Measurements from ENCODE around the gene DEF6.
A peak's percentile ranks its signal among the peaks of the same experiment; 100 is the strongest.

The DEF6 gene, protein sequence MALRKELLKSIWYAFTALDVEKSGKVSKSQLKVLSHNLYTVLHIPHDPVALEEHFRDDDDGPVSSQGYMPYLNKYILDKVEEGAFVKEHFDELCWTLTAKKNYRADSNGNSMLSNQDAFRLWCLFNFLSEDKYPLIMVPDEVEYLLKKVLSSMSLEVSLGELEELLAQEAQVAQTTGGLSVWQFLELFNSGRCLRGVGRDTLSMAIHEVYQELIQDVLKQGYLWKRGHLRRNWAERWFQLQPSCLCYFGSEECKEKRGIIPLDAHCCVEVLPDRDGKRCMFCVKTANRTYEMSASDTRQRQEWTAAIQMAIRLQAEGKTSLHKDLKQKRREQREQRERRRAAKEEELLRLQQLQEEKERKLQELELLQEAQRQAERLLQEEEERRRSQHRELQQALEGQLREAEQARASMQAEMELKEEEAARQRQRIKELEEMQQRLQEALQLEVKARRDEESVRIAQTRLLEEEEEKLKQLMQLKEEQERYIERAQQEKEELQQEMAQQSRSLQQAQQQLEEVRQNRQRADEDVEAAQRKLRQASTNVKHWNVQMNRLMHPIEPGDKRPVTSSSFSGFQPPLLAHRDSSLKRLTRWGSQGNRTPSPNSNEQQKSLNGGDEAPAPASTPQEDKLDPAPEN

DNA sequence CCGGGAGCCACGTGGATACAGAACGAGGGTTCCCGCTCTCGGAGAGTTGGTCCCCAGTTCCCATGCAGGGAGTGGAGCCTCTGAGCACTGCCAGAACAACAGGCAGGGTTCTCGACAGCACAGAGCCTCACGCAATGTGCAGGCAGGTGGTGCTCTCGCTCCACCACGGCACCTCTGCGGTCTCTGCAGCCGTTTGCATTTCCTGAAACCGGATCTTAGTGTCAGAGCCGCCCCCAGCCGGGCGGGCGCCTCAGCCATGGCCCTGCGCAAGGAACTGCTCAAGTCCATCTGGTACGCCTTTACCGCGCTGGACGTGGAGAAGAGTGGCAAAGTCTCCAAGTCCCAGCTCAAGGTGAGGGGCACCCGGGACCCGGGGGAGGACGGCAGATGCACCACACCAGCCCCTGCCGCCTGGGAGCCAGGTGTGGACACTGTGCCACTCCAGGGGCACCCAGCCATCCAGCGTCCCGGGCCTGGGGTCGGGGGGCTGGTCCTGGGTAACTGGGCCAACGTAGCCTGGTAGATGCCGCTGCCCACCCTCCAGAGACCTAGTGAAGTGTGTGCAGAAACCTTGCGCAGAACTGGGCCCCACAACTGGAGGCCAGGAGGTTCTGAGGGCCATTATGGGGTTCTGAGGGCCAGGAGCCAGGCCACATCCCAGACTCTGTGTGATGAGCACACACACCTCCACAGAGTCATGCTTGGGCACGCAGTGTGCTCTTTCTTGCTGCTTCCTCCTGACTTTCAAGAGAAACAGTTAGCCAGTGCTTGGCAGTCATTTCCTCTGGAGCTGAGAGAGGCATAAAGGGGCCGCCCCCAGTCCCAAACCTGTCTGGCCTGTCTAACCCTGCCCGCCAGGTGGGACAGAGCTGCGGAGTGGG, at the start of gene DEF6:
TSS of gene DEF6 (plus strand) at position 218 of the 881 bp plus-strand sequence. CDS start at position 257, 39 bp downstream.
- DNase-seq = peak; percentile 97

DNA sequence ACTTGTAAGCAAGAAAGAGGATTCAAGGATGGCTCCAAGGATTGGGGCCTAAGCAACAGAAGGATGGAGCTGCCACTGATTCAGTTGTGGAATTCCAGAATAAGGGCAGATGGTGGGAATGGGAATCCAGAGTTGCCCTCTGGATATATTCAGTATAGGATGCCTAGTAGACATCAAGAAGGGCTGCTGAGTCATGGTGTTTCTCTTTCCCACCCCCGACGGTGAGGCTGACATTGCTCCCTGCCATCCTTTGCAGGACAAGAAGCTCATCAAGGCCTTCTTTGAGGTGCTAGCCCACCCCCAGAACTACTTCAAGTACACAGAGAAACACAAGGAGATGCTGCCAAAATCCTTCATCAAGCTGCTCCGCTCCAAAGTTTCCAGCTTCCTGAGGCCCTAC, 49.3 kb upstream of the DEF6 start:
- peak; percentile 41 for DNase-seq

DNA sequence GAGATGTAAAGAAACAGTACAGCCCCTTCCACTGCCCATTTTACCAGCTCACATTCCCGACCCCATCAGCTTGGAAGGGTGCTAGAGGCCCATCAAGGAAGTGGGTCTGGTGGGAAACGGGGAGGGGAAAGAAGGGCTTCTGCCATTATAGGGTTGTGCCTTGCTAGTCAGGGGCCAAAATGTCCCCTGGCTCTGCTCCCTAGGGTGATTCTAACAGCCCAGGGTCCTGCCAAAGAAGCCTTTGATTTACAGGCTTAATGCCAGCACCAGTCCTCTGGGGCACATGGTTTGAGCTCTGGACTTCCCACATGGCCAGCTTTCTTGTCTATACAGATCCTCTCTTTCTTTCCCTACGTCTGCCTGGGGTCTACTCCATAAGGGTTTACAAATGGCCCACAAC, 48.7 kb upstream of the DEF6 start:
- DNase-seq = no peak

DNA sequence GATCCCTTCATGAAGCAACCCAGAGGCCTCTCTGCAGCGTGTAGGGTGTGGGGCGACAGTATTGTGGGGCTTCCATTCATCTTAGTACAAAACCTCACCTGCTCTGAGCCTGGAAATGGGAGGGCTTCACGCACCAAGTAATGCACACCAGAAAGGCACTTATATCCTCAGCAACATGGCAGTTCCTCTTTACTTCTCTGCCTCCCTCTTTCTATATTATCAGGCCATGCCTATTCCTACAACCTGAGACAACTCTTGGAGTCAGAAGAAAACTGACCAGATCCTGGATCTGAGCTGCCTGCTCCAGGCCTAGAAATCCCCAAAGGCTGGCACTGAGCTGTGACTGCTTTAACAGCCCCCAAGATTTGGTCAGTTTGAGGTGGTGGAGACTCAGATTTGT, 45.7 kb upstream of the DEF6 start:
- no peak for DNase-seq

DNA sequence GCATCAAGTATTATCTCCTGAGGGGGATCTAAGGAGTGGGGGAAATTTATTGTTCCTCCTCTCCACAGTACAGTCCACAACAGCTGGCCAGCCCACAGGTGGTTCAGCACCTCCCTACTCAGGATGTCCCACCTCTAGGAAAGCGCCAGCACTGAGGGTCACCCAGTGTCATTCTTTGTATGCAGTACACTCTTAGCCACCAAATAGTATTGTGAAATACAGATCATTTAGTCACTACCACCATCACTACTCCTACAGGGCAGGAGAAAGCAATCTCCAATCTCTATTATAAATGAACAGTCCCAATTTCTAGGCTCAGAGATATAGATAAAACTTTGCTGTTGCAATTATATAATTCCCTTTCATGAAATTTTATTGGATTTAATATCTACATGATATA, 44.4 kb upstream of the DEF6 start:
- DNase-seq = no peak

DNA sequence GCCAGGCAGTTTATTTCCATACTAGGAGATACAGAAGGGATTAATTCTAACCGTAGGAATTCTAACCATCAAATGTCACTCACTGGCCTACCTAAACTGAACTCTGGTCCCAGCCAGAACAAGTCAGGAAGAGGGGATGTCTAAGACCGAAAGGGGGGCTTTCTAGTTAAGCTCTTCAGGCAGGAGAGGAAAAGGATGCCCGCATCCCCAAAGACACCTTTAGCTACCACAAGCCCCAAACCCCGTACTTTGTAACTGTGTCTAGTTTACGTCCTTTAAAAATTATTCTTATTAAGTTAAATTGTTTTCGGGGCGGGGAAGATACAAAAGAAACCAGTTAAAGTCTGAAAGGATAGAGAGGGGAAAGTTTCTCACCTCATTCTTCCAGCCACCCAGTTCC, 39.3 kb upstream of the DEF6 start:
- DNase-seq = no peak

DNA sequence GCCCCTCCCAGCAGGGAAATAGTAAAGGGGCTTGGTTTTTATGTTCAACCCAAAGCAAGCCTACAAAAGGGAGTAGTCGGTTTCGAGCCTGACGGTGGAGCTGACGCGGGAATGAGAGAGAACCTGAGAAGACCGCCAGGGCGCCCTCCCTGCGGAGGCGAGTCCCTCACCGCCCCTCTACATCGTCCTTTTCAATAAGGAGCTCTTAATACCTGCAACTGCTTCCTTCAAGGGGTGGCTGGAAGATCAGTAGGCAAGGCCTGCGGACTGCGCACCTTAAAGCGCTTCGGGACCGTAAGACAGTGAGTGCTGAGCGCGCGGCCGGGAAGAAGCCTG, 38.8 kb upstream of the DEF6 start:
- no peak for DNase-seq

DNA sequence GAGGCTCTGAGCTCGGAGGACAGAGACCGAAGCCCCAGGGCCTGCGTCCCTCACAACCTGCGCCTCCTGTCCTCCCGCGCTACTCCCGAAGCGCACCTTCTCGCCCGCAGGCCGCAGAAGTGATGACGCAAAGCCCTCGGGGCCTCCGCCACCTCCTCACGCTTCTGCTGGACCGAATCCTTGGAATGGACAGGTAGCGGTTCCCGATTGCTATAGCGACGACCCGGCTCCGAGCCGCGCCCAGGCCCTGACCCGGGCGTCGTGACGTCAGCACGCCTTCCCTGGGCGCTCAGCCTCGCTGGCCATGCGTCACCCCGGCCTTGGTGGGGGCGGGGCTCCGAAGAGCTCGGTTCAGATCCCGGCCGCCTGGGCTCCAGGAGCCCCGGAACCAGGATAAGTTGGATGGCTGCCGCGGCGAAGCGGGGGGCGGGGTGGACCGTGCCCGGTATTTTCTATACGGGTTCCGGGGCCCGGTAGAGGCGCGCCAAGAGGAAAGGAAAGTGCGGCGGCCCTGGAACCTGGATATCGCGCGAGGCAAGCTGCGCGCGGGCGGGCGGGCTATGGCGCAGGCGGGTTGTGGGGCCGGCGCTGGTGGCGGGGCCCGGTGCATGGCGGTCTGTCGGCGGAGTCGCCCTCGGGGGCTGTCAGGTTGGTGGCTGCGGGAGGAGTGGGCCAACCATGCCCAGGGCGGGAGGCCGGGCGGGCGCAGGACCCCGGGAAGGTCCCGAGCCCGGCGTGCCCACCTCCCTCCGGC, 38.2 kb upstream of the DEF6 start, which contains the start of gene ZNF76:
TSS of gene ZNF76 (plus strand) at position 542 of the 754 bp plus-strand sequence. CDS start 21,417 bp downstream, outside the sequence.
- DNase-seq = peak; percentile 99

DNA sequence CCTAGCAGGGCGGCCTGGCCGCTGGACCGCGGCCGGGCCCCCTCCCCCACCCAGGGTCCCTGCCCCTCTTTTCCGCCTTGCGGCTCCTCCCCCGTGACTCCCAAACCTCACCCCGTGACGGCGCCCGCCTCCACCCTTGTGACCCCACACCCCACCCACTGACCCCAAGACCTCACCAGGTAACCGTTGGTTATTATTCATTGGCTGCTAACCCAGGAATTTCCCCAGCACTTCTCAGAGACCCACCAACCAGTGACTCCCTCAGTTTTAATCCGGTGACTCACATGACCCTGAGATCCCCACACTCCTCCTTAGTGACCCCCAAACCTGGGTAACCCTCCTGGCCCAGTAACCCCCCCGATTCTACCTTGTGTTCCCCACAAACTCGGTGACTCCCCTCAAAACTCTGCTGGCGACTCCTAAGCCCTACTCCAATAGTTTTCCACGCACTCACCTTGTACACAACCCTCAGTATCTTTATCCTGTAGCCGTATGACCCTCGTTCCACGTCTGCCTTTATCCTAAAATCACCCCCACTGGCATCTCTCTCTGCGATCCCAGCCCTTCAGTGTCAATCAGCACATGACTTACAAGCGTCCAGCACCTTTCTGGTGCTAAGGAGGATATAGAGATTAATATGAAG, 37.5 kb upstream of the DEF6 start:
- peak; percentile 84 for DNase-seq

DNA sequence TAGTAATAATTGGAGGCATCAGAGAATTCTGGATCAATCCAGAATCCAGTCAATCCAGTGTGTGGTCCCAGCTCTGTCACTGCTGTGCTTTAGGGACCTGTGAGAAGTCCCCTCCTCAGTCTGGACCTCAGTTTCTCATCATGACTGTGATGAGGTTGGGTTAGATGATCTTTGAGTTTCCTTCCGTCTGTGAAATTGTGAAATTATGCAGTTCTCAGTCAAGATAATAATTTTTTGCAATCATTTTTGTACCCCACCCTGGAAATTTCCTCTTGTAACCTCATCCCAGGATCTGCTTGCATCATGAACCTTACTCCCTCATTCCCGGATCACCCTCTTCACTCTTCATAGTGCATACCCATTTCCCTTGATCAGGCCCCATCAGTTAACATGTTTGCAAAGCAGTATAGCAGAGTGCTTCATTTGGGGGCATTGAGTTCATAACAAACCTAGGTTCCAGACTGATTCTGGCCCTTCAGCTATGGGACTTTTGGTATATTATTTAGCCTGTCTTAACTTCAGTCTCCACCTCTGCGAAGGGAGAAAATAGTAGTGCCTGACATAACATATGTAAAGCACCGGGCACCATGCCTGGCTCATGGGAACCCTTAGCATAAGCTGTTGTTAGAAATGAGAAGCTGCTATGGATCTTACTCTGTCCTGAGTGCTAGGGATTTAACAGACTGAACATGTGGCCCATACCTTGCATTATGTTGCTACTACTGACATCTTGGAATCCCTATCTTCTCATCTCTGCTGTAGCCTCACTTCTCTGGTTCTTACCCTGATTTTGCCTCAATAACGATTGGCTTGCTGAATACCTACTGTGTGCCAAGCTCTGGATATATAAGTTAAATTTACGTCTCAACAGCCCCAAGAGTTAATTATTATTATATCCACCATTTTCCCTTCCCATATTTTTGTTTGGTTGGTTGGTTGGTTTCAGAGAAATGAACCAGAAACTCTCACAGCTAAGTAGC, 36.7 kb upstream of the DEF6 start:
- DNase-seq = no peak

DNA sequence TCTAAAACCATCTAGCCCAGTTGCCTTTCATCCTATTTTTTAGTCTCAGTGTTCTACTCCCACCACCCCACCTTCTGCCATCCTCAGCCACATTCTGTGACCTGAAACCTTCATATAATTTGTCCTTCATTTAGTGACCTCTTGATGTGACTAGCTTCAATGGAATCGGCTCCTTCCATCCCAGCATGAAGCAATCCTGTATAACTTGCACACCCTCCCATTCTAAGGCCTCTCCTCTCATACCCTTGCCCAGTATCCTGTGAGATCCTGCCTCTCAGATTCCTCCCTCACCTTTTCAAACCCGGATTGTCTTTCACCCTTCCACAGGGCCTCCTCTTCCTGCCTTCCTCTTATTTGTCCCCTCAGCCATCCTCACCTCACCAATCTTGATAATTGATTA, 35.0 kb upstream of the DEF6 start:
- DNase-seq = no peak

DNA sequence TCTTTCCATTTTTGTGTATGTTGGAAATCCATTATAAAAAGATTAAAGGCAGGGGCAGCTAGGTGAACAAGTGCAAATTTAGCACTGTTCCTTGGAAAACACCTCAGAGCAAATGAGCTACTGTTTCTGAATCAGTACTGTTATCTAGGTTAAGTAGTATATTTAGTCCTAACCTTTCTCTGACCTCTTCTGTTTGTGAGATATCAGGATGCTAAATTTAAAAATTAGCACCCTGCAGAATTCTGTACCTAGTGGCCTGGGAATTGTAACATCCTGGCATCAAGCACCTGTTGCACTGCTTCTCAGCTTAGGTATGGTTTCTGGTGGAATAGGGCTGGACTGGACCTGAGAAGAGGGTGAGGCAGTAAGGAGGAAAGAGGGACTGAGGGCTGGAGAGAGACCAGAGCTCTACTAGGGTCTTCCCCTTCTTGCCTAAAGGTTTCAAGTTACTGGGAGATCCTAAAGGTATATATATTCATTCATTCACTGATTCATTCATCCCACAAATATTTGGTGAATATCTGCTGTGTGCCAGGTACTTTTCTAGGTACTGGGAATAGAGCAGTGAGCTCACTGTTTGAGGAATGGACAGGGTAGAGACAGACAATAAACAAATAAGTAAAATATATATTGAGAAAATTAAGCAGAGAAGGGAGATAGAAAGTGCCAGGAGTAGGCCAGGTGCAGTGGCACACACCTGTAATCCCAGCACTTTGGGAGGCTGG, 32.9 kb upstream of the DEF6 start:
- DNase-seq = no peak

DNA sequence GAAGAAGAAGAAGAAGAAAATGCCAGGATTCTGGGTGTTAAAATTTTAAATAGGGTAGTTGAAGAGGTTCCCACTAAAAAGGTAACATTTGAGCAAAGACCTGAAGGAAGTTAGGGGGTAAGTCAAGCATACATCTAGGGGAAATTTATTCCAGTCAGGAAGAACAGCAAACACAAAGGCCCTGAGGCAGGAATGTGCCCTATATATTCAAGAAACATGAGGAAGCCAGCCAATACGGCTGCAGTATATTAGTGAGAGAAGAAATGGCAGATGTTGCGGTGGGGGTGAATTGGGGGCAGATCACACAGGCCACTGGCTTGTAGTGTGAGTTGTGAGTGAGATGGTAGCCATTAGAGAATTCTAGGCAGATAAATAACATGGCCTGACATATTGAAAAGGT, 32.1 kb upstream of the DEF6 start:
- no peak for DNase-seq

DNA sequence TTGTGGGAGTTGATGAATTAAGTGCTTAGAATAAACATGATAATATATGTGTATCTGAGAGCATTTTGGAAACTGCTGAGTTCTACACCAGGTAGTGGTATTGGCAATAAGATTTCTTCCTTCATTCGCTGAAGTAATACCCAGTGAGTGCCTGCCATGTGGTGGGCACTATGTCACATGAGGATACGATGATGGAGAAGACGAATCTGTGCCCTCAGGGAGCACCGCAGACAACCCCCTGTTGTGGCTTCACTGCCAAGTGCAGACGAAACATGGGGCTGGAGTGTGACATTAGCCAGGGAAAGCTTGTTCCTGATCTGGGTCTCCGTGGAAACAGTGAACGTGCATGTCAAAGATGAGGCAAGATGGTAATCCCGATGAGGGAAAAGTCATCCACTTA, 30.2 kb upstream of the DEF6 start:
- DNase-seq = no peak

DNA sequence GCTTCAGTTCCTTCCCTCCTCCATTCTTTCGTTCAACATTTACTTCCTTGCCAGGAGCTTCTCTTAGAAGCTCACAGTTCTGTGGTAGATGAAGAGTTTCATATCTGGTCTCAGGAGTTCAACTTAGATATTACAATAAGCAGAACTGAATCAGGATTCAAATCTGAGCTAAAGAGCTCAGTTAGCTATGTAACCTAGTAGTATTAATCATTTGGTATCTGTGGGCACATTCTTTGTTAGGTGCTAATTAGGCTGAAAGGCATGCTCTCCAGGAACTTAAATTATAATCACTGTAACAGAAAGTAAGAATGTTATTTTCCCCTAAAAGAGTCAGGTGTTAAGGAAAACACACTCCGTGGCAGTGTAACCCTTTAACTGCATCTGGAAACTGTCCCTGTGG, 29.7 kb upstream of the DEF6 start:
- DNase-seq = no peak

DNA sequence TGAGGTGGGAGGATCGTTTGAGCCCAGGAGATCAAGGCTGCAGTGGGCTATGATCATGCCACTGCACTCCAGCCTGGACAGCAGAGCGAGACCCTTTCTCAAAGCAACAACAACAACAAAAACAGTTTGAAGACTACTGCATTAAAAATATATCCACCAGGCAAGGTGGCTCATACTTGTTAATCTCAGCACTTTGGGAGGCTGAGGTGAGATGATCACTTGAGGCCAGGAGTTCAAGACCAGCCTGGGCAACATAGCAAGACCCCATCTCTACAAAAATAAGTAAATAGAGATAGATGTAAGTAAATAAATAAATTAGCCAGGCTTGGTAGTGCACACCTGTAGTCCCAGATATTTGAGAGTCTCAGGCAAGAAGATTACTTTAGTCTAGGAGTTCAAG, 25.6 kb upstream of the DEF6 start:
- no peak for DNase-seq

DNA sequence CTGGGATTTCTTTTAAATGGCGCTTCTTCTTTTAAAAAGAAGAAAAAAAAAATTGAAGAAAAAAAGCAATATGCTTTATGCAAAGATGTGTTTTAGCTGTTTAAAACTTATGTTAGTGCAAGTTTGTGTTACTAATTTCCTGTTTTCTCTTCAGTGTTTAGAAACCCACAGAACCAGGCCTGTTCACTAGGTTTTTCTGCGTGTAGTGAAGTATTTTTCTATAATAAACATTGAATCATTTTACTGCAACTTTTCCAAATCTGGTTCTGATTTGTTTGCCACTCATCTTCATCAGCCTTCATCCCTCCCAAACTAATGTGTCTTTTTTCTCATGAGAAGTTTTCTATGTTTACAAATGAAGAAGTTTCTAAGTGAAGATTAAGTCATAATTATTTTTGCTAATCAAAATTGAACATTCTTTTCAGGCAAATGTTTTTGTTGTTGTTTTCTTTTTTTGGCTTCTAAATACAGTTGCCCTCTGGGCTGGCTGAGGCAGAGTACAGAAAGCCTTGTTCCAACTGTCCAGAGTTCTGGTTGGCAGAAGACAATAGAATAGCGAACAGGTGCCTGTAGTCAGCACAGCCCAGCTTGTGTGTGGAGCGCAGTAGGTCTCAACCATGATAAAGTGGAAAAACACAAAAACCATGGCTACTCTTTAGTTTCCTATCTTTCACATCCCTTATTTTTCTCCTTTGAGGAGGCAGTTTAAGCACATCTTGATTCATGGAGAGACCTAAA, 23.6 kb upstream of the DEF6 start:
- no peak for DNase-seq

DNA sequence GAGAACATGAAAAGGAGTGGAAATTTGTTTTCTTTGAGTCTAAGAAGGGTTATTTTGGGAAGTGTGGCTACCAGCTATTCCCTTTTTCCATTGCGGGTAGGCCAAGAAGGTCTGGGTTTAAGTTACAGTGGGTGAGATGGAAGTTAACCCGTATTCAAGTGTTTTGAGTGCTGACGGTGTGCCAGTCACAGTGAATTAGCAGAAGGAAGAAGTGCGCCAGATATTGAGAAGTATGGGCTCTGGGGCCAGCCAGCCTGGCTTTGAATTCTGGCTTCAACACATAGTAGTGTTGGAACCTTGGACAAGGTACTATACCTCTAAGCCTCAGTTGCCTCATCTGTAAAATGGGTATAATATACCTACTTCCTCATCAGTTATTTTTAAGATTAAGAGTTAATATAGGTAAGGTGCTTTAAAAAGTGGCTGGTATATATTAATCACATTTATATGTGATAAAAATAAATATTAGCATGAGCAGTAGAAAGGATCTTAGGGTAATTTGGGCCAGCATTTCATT, 21.8 kb upstream of the DEF6 start:
- DNase-seq = no peak

DNA sequence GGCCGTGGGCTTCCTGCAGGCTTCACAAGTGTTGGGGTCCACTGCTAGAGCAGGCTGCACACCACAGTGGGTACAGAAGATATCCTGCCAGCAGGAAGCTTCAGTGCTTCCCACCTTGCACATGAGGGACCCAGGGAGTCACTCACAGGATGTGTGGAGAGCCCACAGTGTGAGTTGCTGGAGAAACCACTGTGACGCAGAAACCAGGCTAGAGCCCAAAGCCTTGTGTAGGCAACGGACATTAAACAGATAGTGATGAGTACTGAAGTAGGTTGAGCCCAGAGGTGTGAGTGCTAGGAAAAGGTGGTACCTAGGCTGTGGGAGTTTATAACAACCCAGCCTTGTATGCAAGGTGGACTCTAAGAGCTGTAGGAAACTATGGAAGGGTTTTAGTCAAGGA, 18.9 kb upstream of the DEF6 start:
- DNase-seq = no peak

All from OCI-M1 (cell line).